A549 treated with AZD9567 at 1 μM for 4 hours (cell line): ENCODE results near the gene OR13F1. TPM values are rescaled to one million over a fixed set of nuclear protein-coding genes. Genes with fewer than 3 reads are reported as not detected.

Source experiments
- total RNA-seq: library from RNA; stranded (reverse); fragments of 200-300 nt; extraction: Qiagen RNA extraction; gene quantifications from 5 replicates; pipeline ENCODE4 v1.2.3, GENCODE V29; 2022; ENCODE audit not compliant: insufficient read depth

The OR13F1 gene, protein sequence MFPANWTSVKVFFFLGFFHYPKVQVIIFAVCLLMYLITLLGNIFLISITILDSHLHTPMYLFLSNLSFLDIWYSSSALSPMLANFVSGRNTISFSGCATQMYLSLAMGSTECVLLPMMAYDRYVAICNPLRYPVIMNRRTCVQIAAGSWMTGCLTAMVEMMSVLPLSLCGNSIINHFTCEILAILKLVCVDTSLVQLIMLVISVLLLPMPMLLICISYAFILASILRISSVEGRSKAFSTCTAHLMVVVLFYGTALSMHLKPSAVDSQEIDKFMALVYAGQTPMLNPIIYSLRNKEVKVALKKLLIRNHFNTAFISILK
- total RNA-seq = not detected in 5 replicates

DNA sequence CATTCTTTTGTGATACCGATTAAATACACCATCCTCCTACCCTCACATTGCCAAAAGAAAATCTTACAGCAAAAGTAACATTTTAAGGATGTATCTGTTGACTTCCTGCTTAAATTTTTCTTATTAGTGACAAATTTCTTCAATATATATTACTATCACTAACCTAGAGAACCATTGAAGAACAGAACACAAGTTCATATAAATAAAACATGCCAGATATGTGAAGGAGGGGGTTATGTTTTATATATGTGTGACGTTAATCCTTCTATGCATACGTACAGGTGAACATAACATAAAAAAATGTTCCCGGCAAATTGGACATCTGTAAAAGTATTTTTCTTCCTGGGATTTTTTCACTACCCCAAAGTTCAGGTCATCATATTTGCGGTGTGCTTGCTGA is at the start of gene OR13F1:
OR13F1 (plus strand) TSS at position 301 of the 400 bp plus-strand sequence; CDS start at position 301, 0 bp downstream.

DNA sequence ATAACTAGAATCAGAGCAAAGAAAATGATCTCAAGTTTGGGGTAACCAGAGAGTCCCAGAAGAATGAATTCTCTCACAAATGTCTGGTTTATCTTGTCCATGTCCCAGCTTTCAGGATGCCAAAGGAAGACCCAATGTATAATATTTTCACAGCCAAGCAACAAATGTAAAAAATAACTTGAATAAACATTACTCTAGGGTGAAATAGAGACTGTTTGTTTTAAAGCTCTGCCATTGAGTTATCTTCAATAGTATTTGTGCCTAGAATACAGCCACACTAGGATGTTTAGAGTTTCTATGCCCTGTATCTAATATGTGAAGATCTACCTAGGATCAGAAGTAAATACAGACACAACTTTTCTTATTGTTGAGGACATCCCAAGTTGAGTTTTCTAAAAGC is 23.0 kb downstream of the OR13F1 start, which contains the start of gene OR13C4:
OR13C4 (minus strand) TSS at position 101 of the 400 bp plus-strand sequence; CDS start at position 101, 0 bp downstream.

DNA sequence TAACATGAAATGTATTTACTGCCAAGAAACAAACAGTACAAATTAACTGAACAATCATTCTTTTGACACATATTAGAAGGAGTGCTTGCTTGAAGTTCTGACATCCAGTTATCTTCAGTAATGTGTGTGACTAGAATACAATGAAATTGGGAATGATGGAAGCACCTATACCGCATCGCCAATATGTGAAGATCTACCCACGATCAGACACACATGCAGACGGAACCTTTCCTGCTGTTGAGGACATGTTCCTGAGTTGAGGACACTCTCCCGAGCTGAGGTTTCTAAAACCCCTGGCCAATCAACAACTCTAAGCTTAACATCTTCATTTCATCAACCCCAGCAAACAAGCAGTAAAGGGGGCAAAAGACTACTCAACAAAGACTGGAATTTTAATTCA is 32.7 kb downstream of the OR13F1 start, which contains the start of gene OR13C3:
OR13C3 (minus strand) TSS at position 101 of the 400 bp plus-strand sequence. CDS start 133 bp downstream, outside the sequence.

Other genes starting within 250 kb of the OR13F1 start
- gene OR13C4, start 22.9 kb downstream of the OR13F1 start, total RNA-seq = not detected in 5 replicates
- gene OR13C3, start 32.6 kb downstream of the OR13F1 start, total RNA-seq = not detected in 5 replicates
- not detected in 5 replicates for gene OR13C8, start 64.9 kb downstream of the OR13F1 start, total RNA-seq
- gene OR13C5, start 95.2 kb downstream of the OR13F1 start, total RNA-seq = not detected in 5 replicates
- not detected in 5 replicates for gene OR13C2, start 101.4 kb downstream of the OR13F1 start, total RNA-seq
- gene OR13C9, start 113.9 kb downstream of the OR13F1 start, total RNA-seq = not detected in 5 replicates
- gene OR13D1, start 190.3 kb downstream of the OR13F1 start, total RNA-seq = not detected in 5 replicates
- gene NIPSNAP3A, start 243.4 kb downstream of the OR13F1 start, total RNA-seq = 10.2 to 19.8 TPM (median 14.9 TPM) in 5 replicates